GM18505 (cell line): Measurements from ENCODE around the gene OCA2.

ENCODE experiments used
- ATAC-seq: cut with Tn5 transposase; IDR thresholded peaks from one replicate; pipeline ENCODE4 v1.9.1; 2021; ENCODE audit not compliant: unreplicated experiment
- POLR2A ChIP-seq: IDR thresholded peaks from 4 replicates; pipeline ENCODE4 v1.6.1; 2011; ENCODE audit warnings: borderline replicate concordance; ENCODE audit not compliant: insufficient read depth, insufficient read length; ENCODE audit errors: extremely low read depth

The OCA2 gene

DNA sequence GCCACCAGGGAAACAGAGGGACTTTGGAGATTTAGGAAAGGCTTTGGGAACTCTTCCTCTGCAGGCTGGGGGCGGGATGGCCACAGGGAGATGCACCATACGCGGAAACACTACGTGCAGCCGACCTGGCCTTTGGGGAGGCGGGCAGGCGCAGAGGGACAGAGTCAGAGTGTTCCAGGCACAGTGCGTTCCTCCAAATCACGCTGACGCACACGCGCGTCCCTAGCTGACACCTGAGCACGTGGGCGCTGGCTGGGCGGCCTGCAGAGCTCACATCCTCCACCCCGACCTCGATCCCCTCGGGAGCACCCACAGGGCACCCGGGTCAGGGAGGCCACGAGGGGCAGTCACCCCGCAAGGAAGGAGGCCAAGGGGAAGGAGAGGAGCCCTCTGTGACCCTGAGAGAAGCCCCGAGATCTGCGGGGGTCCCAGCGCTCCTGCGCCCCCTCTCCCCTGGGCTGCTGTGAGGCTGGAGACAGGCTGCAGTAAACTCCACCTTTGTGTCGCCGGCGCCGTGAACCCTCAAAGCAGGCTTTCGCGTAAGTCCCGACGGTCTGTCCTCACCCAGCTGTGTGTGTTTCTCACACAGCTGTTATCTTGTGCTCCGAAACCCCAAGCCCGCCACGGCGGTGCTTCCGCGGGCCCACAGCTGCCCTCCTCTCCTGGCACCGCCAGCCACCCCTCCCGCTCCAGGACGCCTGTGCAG, 196.3 kb downstream of the OCA2 start:
- ATAC-seq: no peak
- no peak for TF ChIP-seq POLR2A

DNA sequence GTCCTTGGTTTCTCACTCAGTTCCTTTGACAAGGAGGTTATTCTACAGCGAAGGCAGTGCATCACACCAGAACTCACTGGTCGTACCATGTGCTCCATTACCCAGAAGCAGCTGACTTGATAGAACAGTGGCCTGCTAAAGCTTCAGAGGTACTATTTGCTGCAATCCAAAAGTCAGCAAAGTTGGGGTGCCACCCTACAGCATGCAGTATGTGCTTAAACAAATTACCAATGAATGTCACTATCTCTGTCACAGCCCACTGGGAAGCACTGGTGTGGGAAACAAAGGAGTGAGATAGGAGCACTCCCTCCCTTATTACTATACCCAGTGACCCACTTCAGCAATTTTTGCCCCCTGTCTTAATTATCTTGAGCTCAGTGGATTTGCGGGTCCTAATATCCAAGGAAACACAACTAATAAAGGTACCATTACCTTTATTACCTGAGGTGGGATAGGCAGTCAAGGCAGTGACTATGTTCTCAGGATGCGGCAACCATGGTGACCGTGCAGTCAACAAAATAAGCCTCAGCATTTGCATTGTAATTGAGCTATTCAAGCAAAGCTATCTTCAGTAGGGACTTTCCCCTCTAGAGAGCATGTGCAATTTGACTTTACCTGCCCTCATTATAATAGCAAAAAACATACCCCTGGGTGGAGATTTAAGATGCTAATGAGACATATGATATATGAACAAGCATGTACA, 199.4 kb downstream of the OCA2 start:
- ATAC-seq: no peak
- TF ChIP-seq POLR2A: no peak

DNA sequence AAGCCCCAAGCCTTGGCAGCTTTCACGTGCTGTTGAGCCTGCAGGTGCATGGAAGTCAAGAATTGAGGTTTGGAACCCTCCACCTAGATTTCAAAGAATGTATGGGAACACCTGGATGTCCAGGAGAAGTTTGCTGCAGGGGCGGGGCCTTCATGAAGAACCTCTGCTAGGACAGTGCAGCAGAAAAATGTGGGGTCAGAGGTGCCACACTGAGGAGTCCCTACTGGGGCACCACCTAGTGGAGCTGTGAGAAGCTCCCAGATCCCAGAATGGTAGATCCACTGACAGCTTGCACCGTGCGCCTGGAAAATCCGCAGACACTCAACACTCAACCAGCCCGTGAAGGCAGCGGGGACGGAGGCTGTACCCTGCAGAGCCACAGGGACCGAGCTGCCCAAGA, 201.6 kb downstream of the OCA2 start:
- ATAC-seq: no peak
- no peak for TF ChIP-seq POLR2A

DNA sequence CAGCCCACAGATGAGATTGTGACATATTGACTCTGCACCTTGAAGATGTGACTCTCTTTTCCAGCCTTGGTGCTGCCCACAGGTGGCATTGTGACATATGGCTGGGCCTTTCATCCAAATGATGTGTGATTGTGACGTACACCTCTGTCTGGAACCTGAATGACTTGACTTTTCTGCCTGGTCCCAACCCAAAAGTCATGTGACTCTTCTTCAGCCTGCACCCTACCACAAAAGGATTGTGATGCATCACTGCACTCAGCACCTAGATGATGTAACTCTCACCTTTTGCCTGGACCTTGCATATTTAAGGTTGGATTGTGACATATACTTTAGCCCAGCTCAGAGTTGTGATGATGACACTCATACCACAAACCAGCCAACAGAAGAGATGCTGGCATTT, 204.5 kb downstream of the OCA2 start:
- no peak for ATAC-seq
- no peak for TF ChIP-seq POLR2A

DNA sequence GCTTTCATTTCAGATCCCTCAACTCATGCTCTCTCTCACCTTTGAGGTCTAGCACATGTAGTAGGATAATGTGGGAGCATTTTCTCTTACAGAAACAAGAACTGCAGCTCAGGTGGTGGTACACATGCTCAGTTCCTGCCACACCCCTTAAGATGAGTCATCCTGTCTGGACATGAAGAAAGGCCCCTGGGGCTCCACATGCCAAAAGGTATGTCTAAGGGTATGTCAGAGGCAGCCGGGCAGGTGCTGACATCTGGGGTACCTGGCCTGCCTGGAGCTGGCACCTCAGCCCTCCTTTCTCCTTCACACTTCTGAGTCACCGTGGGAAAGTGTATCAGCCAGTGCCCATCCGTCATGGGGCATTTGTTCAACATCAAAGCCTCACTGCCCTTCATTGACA, 209.9 kb downstream of the OCA2 start:
- ATAC-seq: no peak
- no peak for TF ChIP-seq POLR2A

DNA sequence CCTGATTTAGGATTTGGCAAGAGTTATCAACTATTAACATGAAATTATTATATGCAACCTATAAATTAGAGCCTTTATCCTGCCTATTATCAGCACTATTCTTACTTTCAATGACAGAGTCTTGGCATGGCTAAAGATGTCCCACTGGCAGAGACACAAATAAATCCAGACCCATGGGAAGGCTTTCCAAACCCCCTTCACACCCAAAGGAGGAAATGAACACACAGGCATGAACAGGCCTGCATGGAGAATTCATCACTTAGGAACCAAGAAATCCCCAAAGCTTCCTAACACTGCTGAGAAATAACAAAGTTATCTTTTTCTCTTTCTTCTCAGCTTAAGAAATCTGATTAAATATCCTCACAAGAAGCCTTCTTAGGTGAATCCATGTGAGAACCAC, 213.9 kb downstream of the OCA2 start:
- no peak for ATAC-seq
- TF ChIP-seq POLR2A: no peak

DNA sequence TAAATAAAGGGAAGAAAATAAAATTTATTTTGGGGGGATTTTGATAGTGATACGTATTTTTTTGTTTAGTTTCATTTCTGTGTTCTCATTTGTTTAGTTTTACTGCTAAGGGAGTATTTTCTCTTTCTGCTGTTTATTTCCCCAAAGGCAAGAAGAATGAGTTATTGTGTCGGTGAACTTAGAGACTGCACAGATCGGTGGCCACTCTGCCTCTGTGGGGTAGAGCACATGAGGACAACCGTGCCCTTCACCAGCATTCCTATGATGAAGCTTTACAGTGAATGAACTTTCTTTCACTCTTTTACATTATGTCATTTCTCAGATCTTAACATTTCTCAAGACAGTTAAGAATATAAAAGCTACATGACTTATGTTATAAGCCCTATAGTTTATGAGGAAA, 214.4 kb downstream of the OCA2 start:
- no peak for TF ChIP-seq POLR2A
- ATAC-seq: no peak

DNA sequence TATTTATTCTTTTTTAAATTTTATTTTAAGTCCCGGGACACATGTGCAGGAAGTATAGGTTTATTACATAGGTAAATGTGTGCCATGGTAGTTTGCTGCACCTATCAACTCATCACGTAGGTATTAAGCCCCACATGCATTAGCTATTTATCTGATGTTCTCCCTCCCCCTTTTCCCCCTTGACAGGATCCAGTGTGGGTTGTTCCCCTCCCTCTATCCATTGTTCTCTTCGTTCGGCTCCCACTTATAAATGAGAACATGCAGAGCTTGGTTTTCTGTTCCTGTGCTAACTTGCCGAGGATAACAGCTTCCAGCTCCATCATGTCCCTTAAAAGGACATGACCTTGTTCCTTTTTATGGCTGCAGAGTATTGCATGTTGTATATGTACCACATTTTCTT, 220.3 kb downstream of the OCA2 start:
- no peak for ATAC-seq

DNA sequence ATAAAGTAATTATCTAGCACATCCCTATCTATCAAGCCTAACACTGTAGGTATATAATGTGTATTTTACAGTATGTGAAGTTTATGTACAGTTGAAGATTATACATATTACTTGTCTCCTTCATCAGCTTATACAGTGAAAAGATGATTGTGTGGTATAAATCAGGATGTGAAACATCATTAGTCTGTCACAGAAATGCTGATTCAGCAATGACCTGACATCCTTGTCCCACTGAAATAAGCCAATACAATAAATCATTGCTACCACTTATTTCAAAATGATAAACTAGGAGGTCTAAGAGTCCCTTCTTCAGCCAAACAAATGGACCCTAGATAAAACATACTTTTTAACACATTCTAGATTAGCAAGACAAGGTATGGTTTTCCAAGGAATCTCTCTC, 225.3 kb downstream of the OCA2 start:
- ATAC-seq: no peak
- no peak for TF ChIP-seq POLR2A

More for the DNA sequence above, 220.3 kb downstream of the OCA2 start:
- no peak for TF ChIP-seq POLR2A

DNA sequence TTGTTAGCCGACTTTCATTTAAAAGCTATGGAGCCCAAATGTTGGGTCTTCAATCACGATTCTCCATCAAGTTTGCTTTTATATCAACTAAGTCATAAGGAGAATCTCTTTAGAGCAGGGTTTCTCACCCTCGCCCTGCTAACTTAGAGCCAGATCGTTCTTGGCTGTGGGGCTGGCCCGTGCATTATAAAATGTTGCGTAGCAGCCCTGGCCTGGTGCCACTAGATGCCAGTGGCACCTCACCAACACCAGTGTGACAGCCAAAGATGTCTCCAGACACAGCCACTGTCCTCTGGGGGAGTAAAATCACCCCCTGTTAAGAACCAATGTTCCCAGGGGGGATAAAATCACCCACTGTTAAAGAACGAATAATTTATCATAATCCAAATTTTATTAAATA, 226.1 kb downstream of the OCA2 start:
- ATAC-seq: no peak
- TF ChIP-seq POLR2A: no peak

DNA sequence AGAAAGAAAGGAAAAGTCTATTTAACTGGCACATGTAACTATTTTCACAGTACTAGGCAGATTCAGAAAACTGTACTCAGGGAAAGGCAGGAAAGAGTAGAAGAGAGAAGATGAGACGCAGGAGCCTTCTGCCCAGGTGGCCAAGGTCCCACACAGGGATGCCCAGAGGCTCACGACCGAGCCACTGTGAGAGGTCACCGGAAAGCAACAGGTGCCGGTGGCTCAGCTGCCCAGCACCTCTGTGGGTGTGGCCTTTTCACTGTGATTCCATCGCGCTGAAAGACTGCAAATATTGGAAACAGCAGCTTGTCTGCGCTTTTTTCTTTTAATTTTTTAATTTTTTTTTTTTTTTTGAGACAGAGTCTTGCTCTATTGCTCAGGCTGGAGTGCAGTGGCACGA, 226.8 kb downstream of the OCA2 start:
- no peak for ATAC-seq
- TF ChIP-seq POLR2A: no peak

DNA sequence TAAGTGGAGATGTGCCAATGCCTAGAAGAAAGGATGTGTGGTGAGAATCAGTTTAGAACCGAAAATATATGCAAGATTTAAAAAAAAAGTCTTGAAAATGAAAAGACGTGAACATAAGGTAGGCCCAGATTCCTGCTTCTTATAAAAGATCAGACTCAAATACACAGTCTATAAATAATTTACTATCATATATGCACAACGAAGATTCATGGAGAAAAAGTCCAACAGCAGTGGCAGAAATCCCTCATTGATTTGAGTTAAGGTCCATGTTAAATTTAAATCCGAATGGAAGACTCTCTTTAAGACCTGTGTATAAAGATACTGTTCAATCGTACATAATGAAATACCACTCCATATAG, 227.2 kb downstream of the OCA2 start:
- ATAC-seq: no peak
- TF ChIP-seq POLR2A: no peak

DNA sequence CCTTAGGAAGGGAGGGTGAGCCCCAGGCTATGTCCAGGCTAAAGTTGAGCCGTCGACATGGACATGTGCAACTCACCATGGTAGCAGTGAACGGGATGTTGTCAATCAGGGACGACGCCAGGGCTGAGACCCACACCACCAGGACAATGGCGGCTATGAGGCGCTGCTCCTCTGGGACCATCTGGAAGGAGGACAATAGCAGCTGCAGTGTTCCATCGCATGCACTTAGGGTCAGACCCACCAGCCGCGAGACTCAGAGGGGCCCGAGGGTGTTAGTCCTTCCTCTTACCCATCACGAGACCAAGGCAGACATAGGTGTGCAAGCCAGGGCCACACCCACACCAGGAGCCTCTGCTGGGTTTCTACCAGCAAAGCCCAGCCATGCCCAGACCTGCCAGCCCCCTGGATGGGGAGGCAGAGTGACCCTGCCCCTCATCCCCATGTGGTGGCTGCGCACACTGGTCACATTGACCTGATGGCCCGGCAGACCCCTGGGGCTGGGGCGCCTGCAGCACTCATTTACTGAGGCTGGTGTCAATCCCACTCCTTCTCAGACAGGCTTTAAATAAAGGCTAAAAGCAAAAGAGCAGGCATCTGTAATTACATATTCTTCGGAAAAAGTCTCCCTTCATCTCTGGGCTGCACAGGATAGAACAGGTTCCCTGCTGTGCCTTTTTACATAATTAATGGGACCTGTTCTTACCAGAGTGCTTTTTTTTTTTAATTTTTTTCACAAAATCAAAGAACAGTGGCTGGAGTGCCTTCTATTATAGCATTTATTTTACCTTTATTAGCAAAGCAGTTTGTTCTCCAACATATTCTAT, 227.8 kb downstream of the OCA2 start:
- no peak for TF ChIP-seq POLR2A
- no peak for ATAC-seq

DNA sequence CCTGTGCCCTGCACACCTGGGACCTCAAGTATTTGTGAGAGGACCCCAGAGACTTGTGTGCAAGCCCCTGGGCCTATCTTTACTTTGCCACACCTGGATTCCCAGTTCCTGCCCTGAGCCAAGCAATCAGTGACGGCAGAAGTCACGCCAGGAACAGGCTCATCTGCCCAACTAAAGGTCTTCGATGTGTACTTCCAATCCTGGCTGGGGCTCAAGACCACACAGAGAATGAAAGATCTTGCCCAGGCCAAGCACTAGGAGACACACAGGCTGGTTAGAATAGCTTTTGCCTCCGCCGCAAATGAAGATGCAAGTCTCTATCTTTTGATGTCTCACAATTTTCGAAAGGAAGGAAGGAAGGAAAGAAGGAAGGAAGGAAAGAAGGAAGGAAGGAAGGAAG, 228.8 kb downstream of the OCA2 start:
- no peak for ATAC-seq
- no peak for TF ChIP-seq POLR2A
